HepG2 (cell line): ENCODE results near the gene EXPH5. TPM values are rescaled to one million over a fixed set of nuclear protein-coding genes. Genes with fewer than 3 reads are reported as not detected.

Experiments used
- BATF2 ChIP-seq: sonication (generic); formaldehyde crosslinking; IDR thresholded peaks from 2 replicates; pipeline ENCODE4 v1.8.0; 2022; ENCODE audit warnings: mild to moderate bottlenecking, missing genetic modification reagents, moderate library complexity
- GABPA ChIP-seq, 2 experiments: IDR thresholded peaks; 2 replicates each; pipeline ENCODE4 v1.6.1; 2011 to 2016; ENCODE audit warnings: low read depth in 2 of 2, low read length in 1 of 2, missing biosample characterization in 1 of 2, missing genetic modification characterization in 1 of 2
- MTF2 ChIP-seq: sonication (generic); formaldehyde crosslinking; IDR thresholded peaks from 2 replicates; pipeline ENCODE4 v1.5.0; 2020; ENCODE audit warnings: missing genetic modification reagents, borderline replicate concordance
- NFE2L1 ChIP-seq: sonication (generic); formaldehyde crosslinking; IDR thresholded peaks from 2 replicates; pipeline ENCODE4 v1.4.0; 2020; ENCODE audit warnings: missing genetic modification reagents, mild to moderate bottlenecking, borderline replicate concordance
- PLSCR1 ChIP-seq: sonication (generic); formaldehyde crosslinking; IDR thresholded peaks from 2 replicates; pipeline ENCODE4 v1.5.0; 2020; ENCODE audit warnings: missing genetic modification reagents, mild to moderate bottlenecking, borderline replicate concordance
- SALL2 ChIP-seq: sonication (generic); formaldehyde crosslinking; IDR thresholded peaks from 2 replicates; pipeline ENCODE4 v1.8.1; 2023; ENCODE audit warnings: mild to moderate bottlenecking, missing genetic modification reagents, inconsistent platforms
- ZFAT ChIP-seq: sonication (generic); formaldehyde crosslinking; conservative IDR thresholded peaks from 2 replicates; pipeline ENCODE4 v1.8.1; 2023; ENCODE audit warnings: missing genetic modification reagents, inconsistent platforms
- ZMYM3 ChIP-seq: sonication (generic); formaldehyde crosslinking; IDR thresholded peaks from 2 replicates; pipeline ENCODE4 v1.5.1; 2020; ENCODE audit warnings: mild to moderate bottlenecking, missing genetic modification reagents
- ZNF275 ChIP-seq: sonication (generic); formaldehyde crosslinking; IDR thresholded peaks from 2 replicates; pipeline ENCODE4 v1.8.0; 2022; ENCODE audit warnings: missing genetic modification reagents, mild to moderate bottlenecking, inconsistent platforms, borderline replicate concordance
- ZNF292 ChIP-seq: sonication (generic); formaldehyde crosslinking; IDR thresholded peaks from 2 replicates; pipeline ENCODE4 v1.8.1; 2022; ENCODE audit warnings: mild to moderate bottlenecking, low read depth, missing genetic modification reagents, borderline replicate concordance
- ZNF382 ChIP-seq: sonication (generic); formaldehyde crosslinking; IDR thresholded peaks from 2 replicates; pipeline ENCODE4 v1.5.0; 2020; ENCODE audit warnings: missing genetic modification reagents, mild to moderate bottlenecking, borderline replicate concordance
- ZNF530 ChIP-seq: sonication (generic); formaldehyde crosslinking; IDR thresholded peaks from 2 replicates; pipeline ENCODE4 v1.5.0; 2020; ENCODE audit warnings: low read depth, mild to moderate bottlenecking, missing genetic modification reagents
- ZNF564 ChIP-seq: sonication (generic); formaldehyde crosslinking; IDR thresholded peaks from 2 replicates; pipeline ENCODE4 v1.8.1; 2023; ENCODE audit warnings: mild to moderate bottlenecking, missing genetic modification reagents
- ZNF660 ChIP-seq: sonication (generic); formaldehyde crosslinking; IDR thresholded peaks from 2 replicates; pipeline ENCODE4 v1.5.1; 2020; ENCODE audit warnings: mild to moderate bottlenecking, low read depth, missing genetic modification reagents, borderline replicate concordance
- ZNF777 ChIP-seq: sonication (generic); formaldehyde crosslinking; IDR thresholded peaks from 2 replicates; pipeline ENCODE4 v1.4.0; 2020; ENCODE audit warnings: missing genetic modification reagents
- ZNF781 ChIP-seq: sonication (generic); formaldehyde crosslinking; IDR thresholded peaks from 2 replicates; pipeline ENCODE4 v1.5.1; 2020; ENCODE audit warnings: borderline replicate concordance, mild to moderate bottlenecking, missing genetic modification reagents; ENCODE audit errors: not compliant biosample characterization
- polyA plus RNA-seq, 8 experiments: library from polyadenylated mRNA; depleted of rRNA in 3 of 8; stranded (reverse) in 7 of 8; unstranded in 1 of 8; fragments of >200 nt; fragmentation: Illumina TruSeq in 4 of 8; extraction: Trizol in 4 of 8; gene quantifications; 2 replicates each; pipeline versions ENCODE4 v1.2.1 to v1.2.3, GENCODE V29; 2011 to 2016; ENCODE audit warnings: low read depth in 4 of 8, missing spikeins in 1 of 8, mixed read lengths in 1 of 8; ENCODE audit not compliant: insufficient read depth in 1 of 8
- total RNA-seq, 5 experiments: library from RNA; depleted of rRNA; stranded (reverse); fragments of >200 nt; fragmentation: Illumina TruSeq; extraction: Trizol; gene quantifications; 2 replicates each; pipeline ENCODE4 v1.2.3, GENCODE V29; 2016; ENCODE audit warnings: low read depth in 1 of 5
- TF ChIP-seq, protein P1 (sequence below): sonication (generic); formaldehyde crosslinking; IDR thresholded peaks from 2 replicates; pipeline ENCODE4 v1.5.0; 2020; ENCODE audit warnings: mild to moderate bottlenecking, missing genetic modification reagents, borderline replicate concordance

Gene EXPH5
- total and polyA plus RNA-seq, 2 of the 13 experiments (the other 11 are each of a cell fraction or from before 2014, with no cell fraction given): under 0.01 to 0.02 TPM

GRCh38 chr11:108467091-108467823, 126.3 kb downstream of the EXPH5 start, which contains the start of gene C11orf65 (continued):
- peak; percentile 44; the same call in 1 of the 2 replicates for TF ChIP-seq MTF2 (CRISPR knock-in tag)
- no peak for TF ChIP-seq ZMYM3 (CRISPR knock-in tag)
- TF ChIP-seq ZNF275: 0 out of 2 replicates have a peak, but pooled peaks have one; percentile 54
- no peak for TF ChIP-seq PLSCR1 (CRISPR knock-in tag)
- TF ChIP-seq, protein P1, sequence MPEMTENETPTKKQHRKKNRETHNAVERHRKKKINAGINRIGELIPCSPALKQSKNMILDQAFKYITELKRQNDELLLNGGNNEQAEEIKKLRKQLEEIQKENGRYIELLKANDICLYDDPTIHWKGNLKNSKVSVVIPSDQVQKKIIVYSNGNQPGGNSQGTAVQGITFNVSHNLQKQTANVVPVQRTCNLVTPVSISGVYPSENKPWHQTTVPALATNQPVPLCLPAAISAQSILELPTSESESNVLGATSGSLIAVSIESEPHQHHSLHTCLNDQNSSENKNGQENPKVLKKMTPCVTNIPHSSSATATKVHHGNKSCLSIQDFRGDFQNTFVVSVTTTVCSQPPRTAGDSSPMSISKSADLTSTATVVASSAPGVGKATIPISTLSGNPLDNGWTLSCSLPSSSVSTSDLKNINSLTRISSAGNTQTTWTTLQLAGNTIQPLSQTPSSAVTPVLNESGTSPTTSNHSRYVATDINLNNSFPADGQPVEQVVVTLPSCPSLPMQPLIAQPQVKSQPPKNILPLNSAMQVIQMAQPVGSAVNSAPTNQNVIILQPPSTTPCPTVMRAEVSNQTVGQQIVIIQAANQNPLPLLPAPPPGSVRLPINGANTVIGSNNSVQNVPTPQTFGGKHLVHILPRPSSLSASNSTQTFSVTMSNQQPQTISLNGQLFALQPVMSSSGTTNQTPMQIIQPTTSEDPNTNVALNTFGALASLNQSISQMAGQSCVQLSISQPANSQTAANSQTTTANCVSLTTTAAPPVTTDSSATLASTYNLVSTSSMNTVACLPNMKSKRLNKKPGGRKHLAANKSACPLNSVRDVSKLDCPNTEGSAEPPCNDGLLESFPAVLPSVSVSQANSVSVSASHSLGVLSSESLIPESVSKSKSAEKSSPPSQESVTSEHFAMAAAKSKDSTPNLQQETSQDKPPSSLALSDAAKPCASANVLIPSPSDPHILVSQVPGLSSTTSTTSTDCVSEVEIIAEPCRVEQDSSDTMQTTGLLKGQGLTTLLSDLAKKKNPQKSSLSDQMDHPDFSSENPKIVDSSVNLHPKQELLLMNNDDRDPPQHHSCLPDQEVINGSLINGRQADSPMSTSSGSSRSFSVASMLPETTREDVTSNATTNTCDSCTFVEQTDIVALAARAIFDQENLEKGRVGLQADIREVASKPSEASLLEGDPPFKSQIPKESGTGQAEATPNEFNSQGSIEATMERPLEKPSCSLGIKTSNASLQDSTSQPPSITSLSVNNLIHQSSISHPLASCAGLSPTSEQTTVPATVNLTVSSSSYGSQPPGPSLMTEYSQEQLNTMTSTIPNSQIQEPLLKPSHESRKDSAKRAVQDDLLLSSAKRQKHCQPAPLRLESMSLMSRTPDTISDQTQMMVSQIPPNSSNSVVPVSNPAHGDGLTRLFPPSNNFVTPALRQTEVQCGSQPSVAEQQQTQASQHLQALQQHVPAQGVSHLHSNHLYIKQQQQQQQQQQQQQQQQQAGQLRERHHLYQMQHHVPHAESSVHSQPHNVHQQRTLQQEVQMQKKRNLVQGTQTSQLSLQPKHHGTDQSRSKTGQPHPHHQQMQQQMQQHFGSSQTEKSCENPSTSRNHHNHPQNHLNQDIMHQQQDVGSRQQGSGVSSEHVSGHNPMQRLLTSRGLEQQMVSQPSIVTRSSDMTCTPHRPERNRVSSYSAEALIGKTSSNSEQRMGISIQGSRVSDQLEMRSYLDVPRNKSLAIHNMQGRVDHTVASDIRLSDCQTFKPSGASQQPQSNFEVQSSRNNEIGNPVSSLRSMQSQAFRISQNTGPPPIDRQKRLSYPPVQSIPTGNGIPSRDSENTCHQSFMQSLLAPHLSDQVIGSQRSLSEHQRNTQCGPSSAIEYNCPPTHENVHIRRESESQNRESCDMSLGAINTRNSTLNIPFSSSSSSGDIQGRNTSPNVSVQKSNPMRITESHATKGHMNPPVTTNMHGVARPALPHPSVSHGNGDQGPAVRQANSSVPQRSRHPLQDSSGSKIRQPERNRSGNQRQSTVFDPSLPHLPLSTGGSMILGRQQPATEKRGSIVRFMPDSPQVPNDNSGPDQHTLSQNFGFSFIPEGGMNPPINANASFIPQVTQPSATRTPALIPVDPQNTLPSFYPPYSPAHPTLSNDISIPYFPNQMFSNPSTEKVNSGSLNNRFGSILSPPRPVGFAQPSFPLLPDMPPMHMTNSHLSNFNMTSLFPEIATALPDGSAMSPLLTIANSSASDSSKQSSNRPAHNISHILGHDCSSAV (CRISPR knock-in tag): no peak
- no peak for TF ChIP-seq ZNF292
- no peak for TF ChIP-seq ZNF781 (CRISPR knock-in tag)
- TF ChIP-seq NFE2L1 (CRISPR knock-in tag): no peak
- TF ChIP-seq GABPA (IDR thresholded peaks at IDR 0.05; ENCODE audit: low read depth, low read length): peak; percentile 80
- TF ChIP-seq GABPA (CRISPR knock-in tag; IDR thresholded peaks at IDR 0.05; ENCODE audit: low read depth): peak; percentile 95
- no peak for TF ChIP-seq ZFAT (CRISPR knock-in tag)
- no peak; the same call in 1 of the 2 replicates for TF ChIP-seq ZNF777
- TF ChIP-seq SALL2 (CRISPR knock-in tag): 0 out of 2 replicates have a peak, but pooled peaks have one; percentile 60
- no peak for TF ChIP-seq ZNF660 (CRISPR knock-in tag)
- 0 out of 2 replicates have a peak, but pooled peaks have one; percentile 54 for TF ChIP-seq ZNF564 (CRISPR knock-in tag)
- TF ChIP-seq BATF2: no peak
- TF ChIP-seq ZNF530: no peak
- no peak for TF ChIP-seq ZNF382 (CRISPR knock-in tag)
